Activated CD4-positive, CD25-positive, alpha-beta regulatory T cell (primary cell): ENCODE results near the gene COL5A3.
"Not testable (repeated sequence)": the region's sequence is repeated elsewhere in the genome, so short reads cannot be mapped to it uniquely, and the experiment has no call there.

Experiments
- DNase-seq, 4 experiments: peaks; one replicate each; lab custom pipeline; 2025; lab: John Stamatoyannopoulos, UW

Gene COL5A3

GRCh38 chr19:9971166-9971897 lies 39.0 kb downstream of the COL5A3 start:
- no peak for DNase-seq

- no peak for DNase-seq
Measured at GRCh38 chr19:9970481-9970880, 39.8 kb downstream of the COL5A3 start.

DNA sequence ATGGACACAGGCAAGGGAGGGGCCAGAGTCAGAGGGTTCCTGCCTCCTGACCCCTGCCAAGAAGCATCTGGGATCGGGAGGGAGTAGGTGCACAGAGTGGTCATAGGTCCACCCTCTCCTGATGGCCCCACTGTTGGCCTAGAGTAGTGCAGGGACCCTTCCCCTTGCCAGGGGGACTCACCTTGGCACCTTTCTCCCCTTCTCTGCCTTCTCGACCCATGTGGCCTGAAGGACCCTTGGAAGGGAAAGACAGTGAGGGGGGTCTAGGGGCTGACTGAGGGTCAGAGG lies 40.7 kb downstream of the COL5A3 start:
- no peak for DNase-seq

- DNase-seq: no peak
Measured at GRCh38 chr19:9968820-9969687, 41.2 kb downstream of the COL5A3 start.

- DNase-seq: no peak
Measured at GRCh38 chr19:9967326-9967725, 43.0 kb downstream of the COL5A3 start.

GRCh38 chr19:9966448-9966847 lies 43.9 kb downstream of the COL5A3 start:
- DNase-seq: no peak

DNA sequence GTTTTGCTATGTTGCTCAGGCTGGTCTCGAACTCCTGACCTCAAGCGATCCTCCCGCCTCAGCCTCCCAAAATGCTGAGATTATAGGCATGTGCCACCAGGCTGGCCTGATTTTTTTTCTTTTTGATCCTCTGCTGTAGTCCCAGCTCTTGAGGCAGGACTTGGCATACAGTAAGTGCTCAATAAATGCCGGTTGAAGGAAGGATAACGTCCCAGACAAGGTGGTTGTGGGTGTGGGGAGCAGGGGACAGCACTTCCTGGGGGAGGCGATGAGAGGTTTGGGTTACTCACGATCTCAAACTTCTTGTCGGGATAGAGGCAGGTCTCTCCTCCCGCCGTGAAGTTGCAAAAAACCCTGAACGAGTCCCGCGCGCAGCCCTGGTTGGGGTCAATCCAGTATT lies 44.3 kb downstream of the COL5A3 start:
- DNase-seq: no peak

- no peak for DNase-seq
Measured at GRCh38 chr19:9962623-9963290, 47.5 kb downstream of the COL5A3 start.

- no peak for DNase-seq
Measured at GRCh38 chr19:9961103-9961502, 49.2 kb downstream of the COL5A3 start.

GRCh38 chr19:9958379-9958821 lies 51.9 kb downstream of the COL5A3 start:
- DNase-seq: no peak

- no peak for DNase-seq
Measured at GRCh38 chr19:9956956-9957355, 53.3 kb downstream of the COL5A3 start.

GRCh38 chr19:9953802-9954542 lies 56.3 kb downstream of the COL5A3 start:
- DNase-seq: no peak

- no peak for DNase-seq
Measured at GRCh38 chr19:9952276-9952675, 58.0 kb downstream of the COL5A3 start.

DNA sequence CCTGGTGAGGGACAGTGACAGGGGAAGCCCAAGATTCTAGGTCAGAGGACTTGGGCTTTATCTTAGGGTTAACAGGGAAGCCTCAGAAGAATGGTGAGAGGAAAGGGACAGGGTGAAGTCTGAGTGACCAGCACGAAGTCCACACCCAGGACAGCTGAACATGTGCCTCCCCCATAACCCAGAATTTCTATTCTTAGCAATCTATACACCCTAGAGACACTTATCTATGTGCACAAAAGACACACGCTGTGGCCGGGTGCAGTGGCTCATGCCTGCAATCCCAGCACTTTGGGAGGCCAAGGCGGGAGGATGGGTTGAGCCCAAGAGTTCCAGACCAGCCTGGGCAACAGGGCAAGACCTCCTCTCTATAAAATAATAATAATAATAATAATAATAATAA lies 62.9 kb downstream of the COL5A3 start:
- DNase-seq: no peak

GRCh38 chr19:9946528-9947125 lies 63.7 kb downstream of the COL5A3 start:
- DNase-seq: not testable (repeated sequence)

GRCh38 chr19:9945319-9945966 lies 64.9 kb downstream of the COL5A3 start:
- DNase-seq: no peak

DNA sequence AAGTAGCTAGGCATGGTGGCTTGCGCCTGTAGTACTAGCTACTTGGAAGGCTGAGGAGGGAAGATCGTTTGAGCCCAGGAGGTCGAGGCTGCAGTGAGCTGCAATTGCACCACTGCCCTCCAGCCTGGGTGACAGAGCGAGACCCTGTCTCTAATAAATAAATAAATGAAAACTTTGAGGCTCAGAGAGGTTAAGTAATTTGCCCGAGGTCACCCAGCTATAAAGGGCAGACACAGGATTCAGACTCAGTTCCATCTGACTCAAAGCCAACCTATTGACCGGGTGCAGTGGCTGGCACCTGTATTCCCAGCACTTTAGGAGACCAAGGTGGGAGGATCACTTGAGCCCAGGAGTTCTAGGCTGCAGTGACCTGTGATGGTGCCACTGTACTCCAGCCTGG lies 66.6 kb downstream of the COL5A3 start:
- DNase-seq: no peak

DNA sequence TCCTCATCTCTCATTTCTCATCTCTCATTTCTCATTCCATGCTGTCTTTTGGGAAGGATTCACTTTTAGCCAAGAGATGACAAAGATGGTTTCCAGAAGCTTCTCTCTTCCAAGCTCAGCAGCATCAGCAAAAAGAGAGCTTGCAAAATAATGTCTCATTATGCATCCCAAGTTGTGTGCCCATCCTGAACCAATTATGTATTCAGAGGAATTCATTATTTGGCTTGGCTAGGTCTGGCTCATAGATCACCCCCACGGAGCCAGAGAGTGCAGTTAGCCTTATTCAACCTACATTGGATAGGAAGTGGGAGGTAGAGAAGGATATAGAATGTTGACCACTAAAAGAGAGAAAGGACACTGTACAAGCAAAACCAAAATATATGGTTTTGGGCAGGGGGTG lies 68.6 kb downstream of the COL5A3 start:
- DNase-seq: no peak

GRCh38 chr19:9941231-9941630 lies 69.1 kb downstream of the COL5A3 start:
- DNase-seq: no peak

DNA sequence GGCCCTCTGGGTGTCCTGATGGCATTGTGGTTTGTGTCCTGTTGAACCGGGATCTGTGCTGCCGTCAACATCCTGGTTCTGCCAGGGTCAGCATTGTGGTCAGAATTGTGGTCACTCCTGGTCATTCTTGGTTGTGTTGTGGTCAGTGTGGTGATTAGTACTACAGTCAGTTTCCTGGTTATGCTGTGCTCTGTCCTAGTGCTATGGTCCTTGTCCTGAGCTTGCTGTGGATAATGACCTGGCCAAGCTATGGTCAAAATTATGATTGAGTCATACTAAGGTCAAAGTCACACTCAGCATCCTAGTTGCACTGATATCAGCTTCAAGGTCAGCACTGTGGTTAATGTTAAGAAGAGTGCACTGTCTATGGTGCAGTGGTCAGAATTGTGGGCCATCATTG lies 69.5 kb downstream of the COL5A3 start:
- no peak for DNase-seq

DNA sequence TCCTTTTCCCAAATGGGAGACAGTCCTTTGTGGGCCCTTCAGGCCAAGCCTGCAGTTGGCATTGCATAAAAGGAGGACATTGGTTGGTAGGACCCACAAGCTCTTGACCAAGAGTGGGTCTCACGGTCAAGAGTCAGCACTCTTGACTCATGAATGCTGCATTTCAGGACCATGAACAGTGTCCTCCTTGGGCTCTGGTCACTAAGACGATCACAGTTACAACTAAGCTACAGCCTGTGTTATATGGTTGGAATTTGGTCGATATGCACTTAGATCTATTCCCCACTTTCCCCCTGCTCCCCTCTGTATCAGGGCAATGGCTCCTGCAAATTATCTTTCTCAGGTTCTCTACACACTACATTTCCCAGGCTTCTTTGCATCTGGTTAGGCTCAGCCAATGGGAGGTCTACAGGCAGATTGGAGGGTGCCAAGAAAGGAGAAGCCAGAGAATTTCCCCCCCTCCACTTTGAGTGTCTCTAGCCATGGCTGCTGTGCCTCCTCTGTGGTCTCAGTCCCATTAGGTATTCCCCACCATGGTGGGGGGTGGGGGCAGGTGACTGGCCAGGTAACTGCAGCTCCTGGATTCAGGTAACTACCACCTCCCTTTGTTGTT lies 70.9 kb downstream of the COL5A3 start:
- DNase-seq: no peak
